GM12891 (cell line): Measurements from ENCODE around the gene MAB21L4.

Experiments
- PAX5 ChIP-seq: IDR thresholded peaks from 2 replicates; pipeline ENCODE4 v1.6.1; 2011; ENCODE audit warnings: low read length, moderate library complexity, mild to moderate bottlenecking; ENCODE audit not compliant: insufficient read depth, severe bottlenecking
- POLR2A ChIP-seq: IDR thresholded peaks from 2 replicates; pipeline ENCODE4 v1.6.1; 2011; ENCODE audit warnings: low read depth, low read length, control low read depth

GRCh38 chr2:240909216-240909974 lies 13.4 kb upstream of the MAB21L4 start:
- TF ChIP-seq PAX5 (no peak), POLR2A (no peak)
